RWPE2 (cell line): ENCODE data around the gene UCK1.

ENCODE experiments used
- ATAC-seq: fragments of 200-7000 bp; cut with Tn5 transposase; 3 replicates; pipeline ENCODE4 v1.9.1; 2021; ENCODE audit warnings: low read depth
- DNase-seq: peaks from one replicate; pipeline ENCODE4 v3.0.0-alpha.2; 2020; ENCODE audit warnings: low spot score
- H3K27ac ChIP-seq: fragments of 450-650 bp; 2 replicates; pipeline ENCODE4 v1.5.1; 2017; ENCODE audit warnings: mild to moderate bottlenecking; ENCODE audit not compliant: poor library complexity, severe bottlenecking
- H3K27me3 ChIP-seq: fragments of 250-450 bp; sonication (Bioruptor Pico); 2 replicates; pipeline ENCODE4 v1.5.1; 2021; ENCODE audit warnings: mild to moderate bottlenecking, moderate library complexity; ENCODE audit not compliant: insufficient read depth, poor library complexity, severe bottlenecking
- H3K36me3 ChIP-seq: fragments of 250-450 bp; sonication (Bioruptor Pico); 2 replicates; pipeline ENCODE4 v1.5.1; 2020; ENCODE audit warnings: low read depth, mild to moderate bottlenecking, moderate library complexity
- H3K4me1 ChIP-seq: fragments of 250-450 bp; sonication (Bioruptor Pico); 2 replicates; pipeline ENCODE4 v1.5.1; 2021; ENCODE audit warnings: mild to moderate bottlenecking, moderate library complexity; ENCODE audit not compliant: insufficient read depth, poor library complexity, severe bottlenecking
- H3K4me3 ChIP-seq: fragments of 250-450 bp; sonication (Bioruptor Pico); 2 replicates; pipeline ENCODE4 v1.5.1; 2021; ENCODE audit warnings: mild to moderate bottlenecking, moderate library complexity; ENCODE audit not compliant: severe bottlenecking
- H3K9me3 ChIP-seq: fragments of 250-450 bp; sonication (Bioruptor Pico); 2 replicates; pipeline ENCODE4 v1.5.1; 2021; ENCODE audit warnings: mild to moderate bottlenecking, moderate library complexity; ENCODE audit not compliant: severe bottlenecking
- CTCF ChIP-seq: fragments of 450-650 bp; IDR thresholded peaks from one replicate; pipeline ENCODE4 v1.5.1; 2017; ENCODE audit warnings: mild to moderate bottlenecking, moderate library complexity; ENCODE audit not compliant: poor library complexity, severe bottlenecking

The UCK1 gene

GRCh38 chr9:131530920-131531832, at the start of gene UCK1:
Gene UCK1, minus strand, starts transcription at chr9:131531263. Its CDS starts 89 bp downstream, at chr9:131531174.
- no peaks in the 10 kb centered on the region for H3K9me3 ChIP-seq
- peak; percentile 8 for TF ChIP-seq CTCF
- no peaks in the 10 kb centered on the region for H3K27me3 ChIP-seq
- ATAC-seq (peak; percentile 89), DNase-seq (no peak)
- H3K4me1 ChIP-seq: no peaks in the 10 kb centered on the region
- peak within 1 kb of the TSS; percentile 86 for H3K4me3 ChIP-seq
- no peak within 1 kb of the TSS for H3K27ac ChIP-seq
- peaks cover 25% of the 10 kb centered on the region for H3K36me3 ChIP-seq

GRCh38 chr9:131580358-131580757, 49.3 kb upstream of the UCK1 start:
- DNase-seq (peak; percentile 51), ATAC-seq (no peak)
- no peak for TF ChIP-seq CTCF
- Histone ChIP-seq H3K4me3 (no peak overlapping the region), H3K4me1 (no peaks in the 10 kb centered on the region), H3K27ac (no peak overlapping the region), H3K27me3 (no peaks in the 10 kb centered on the region), H3K36me3 (peaks cover 15% of the 10 kb centered on the region; the same call in 1 of the 2 replicates), H3K9me3 (no peaks in the 10 kb centered on the region)

GRCh38 chr9:131579789-131580211, 48.7 kb upstream of the UCK1 start:
- no peaks in the 10 kb centered on the region for H3K4me1 ChIP-seq
- peaks cover 15% of the 10 kb centered on the region; the same call in 1 of the 2 replicates for H3K36me3 ChIP-seq
- no peaks in the 10 kb centered on the region for H3K9me3 ChIP-seq
- no peaks in the 10 kb centered on the region for H3K27me3 ChIP-seq
- TF ChIP-seq CTCF: no peak
- DNase-seq: no peak
- H3K27ac ChIP-seq: no peak overlapping the region
- ATAC-seq: no peak
- no peak overlapping the region for H3K4me3 ChIP-seq

GRCh38 chr9:131578731-131579504, 47.9 kb upstream of the UCK1 start:
- DNase-seq: no peak
- H3K27ac ChIP-seq: no peak overlapping the region
- no peak for TF ChIP-seq CTCF
- no peak overlapping the region for H3K4me3 ChIP-seq
- H3K4me1 ChIP-seq: no peaks in the 10 kb centered on the region
- no peak for ATAC-seq
- H3K36me3 ChIP-seq: 0 out of 2 replicates have a peak, but pooled peaks cover 11% of the 10 kb centered on the region
- no peaks in the 10 kb centered on the region for H3K27me3 ChIP-seq
- no peaks in the 10 kb centered on the region for H3K9me3 ChIP-seq
